Esophagus muscularis mucosa (tissue), 4 donors: ENCODE data around the gene LRFN2. TPM values are rescaled to one million over a fixed set of nuclear protein-coding genes. Genes with fewer than 3 reads are reported as not detected.

ENCODE experiments used
- DNase-seq: peaks from one replicate; pipeline ENCODE4 v3.0.0-alpha.2; 2017; ENCODE audit errors: extremely low spot score
- H3K27ac ChIP-seq, 4 donors: fragments of 200-600 bp; sonication (generic); replicated peaks in 1 of 4; 1 replicate in 3 of 4; 2 replicates in 1 of 4; pipeline ENCODE4 v1.5.1; 2016 to 2019; ENCODE audit warnings: mild to moderate bottlenecking in 1 of 4
- H3K27me3 ChIP-seq, 4 donors: fragments of 200-600 bp; sonication (generic); one replicate each; pipeline versions ENCODE4 v1.5.1 to v1.6.0; 2016 to 2019
- H3K36me3 ChIP-seq, 4 donors: fragments of 200-600 bp; sonication (generic); one replicate each; pipeline ENCODE4 v1.5.1; 2016 to 2019
- H3K4me1 ChIP-seq, 4 donors: fragments of 200-600 bp; sonication (generic); one replicate each; pipeline ENCODE4 v1.5.1; 2016 to 2019
- H3K4me3 ChIP-seq, 4 donors: fragments of 200-600 bp; sonication (generic); 1 replicate in 2 of 4; 2 replicates in 2 of 4; pipeline ENCODE4 v1.5.1; 2016 to 2019; ENCODE audit warnings: mild to moderate bottlenecking in 4 of 4, moderate library complexity in 1 of 4
- H3K9me3 ChIP-seq, 4 donors: fragments of 200-600 bp; sonication (generic); 1 replicate in 3 of 4; 2 replicates in 1 of 4; pipeline ENCODE4 v1.5.1; 2016 to 2019
- CTCF ChIP-seq, 3 experiments: fragments of 200-600 bp in 2 of 3; fragments of 450-650 bp in 1 of 3; sonication (generic) in 2 of 3; IDR thresholded peaks; one replicate each; pipeline ENCODE4 v1.5.1; 2017 to 2019; ENCODE audit warnings: antibody characterized with exemption in 3 of 3, mild to moderate bottlenecking in 2 of 3, moderate library complexity in 1 of 3
- EP300 ChIP-seq: sonication (generic); formaldehyde crosslinking; IDR thresholded peaks from one replicate; pipeline ENCODE4 v1.6.1; 2017; ENCODE audit warnings: antibody characterized with exemption
- POLR2A ChIP-seq: fragments of 450-650 bp; IDR thresholded peaks from one replicate; pipeline ENCODE4 v1.6.1; 2017; ENCODE audit warnings: antibody characterized with exemption, moderate library complexity, mild to moderate bottlenecking, low read depth
- POLR2AphosphoS5 ChIP-seq, 2 donors: sonication (generic); formaldehyde crosslinking; IDR thresholded peaks; one replicate each; pipeline ENCODE4 v1.6.1; 2017; ENCODE audit warnings: antibody characterized with exemption in 2 of 2
- WGBS: methylation state at CpG from one replicate; pipeline ENCODE4 v1.1.5; 2018; 5-methylcytosine and 5-hydroxymethylcytosine counted together
- intact Hi-C: fragments of 100-400 bp; cut with DNase I; formaldehyde crosslinking; loops from one replicate; pipeline ENCODE4 v1.15.1; 2023
- total RNA-seq, 4 donors: library from RNA; depleted of rRNA; stranded (reverse); fragments of >200 nt; gene quantifications; one replicate each; pipeline versions ENCODE4 v1.1.0 to v1.2.1, GENCODE V29; 2016

LRFN2 gene
- total RNA-seq, 4 donors from 2014 or later: 0.11 TPM; not detected in 3

GRCh38 chr6:40538556-40538955 is 48.6 kb downstream of the LRFN2 start:
- no peaks in the 10 kb centered on the region for H3K9me3 ChIP-seq
- WGBS: 92% methylated on average over 9 of the region's 9 CpGs
- no peaks in the 10 kb centered on the region for H3K36me3 ChIP-seq
- peaks cover 0 to 12% (median 0%) of the 10 kb centered on the region in 4 donors for H3K27me3 ChIP-seq
- DNase-seq: no peak
- intact Hi-C loops: no loop called here
- no peaks in the 10 kb centered on the region for H3K4me1 ChIP-seq
- no peak overlapping the region for H3K4me3 ChIP-seq
- no peak overlapping the region for H3K27ac ChIP-seq
- TF ChIP-seq POLR2AphosphoS5 (IDR thresholded peaks at IDR 0.05): no peak
- TF ChIP-seq CTCF (IDR thresholded peaks at IDR 0.05): no peak

GRCh38 chr6:40537446-40537845 is 49.7 kb downstream of the LRFN2 start:
- 93% methylated on average over 5 of the region's 5 CpGs for WGBS
- H3K27ac ChIP-seq: no peak overlapping the region
- no peak overlapping the region for H3K4me3 ChIP-seq
- H3K36me3 ChIP-seq: no peaks in the 10 kb centered on the region
- no peaks in the 10 kb centered on the region for H3K4me1 ChIP-seq
- DNase-seq: no peak
- H3K9me3 ChIP-seq: no peaks in the 10 kb centered on the region
- H3K27me3 ChIP-seq: peaks cover 0 to 12% (median 0%) of the 10 kb centered on the region in 4 donors
- intact Hi-C loops: no loop called here
- TF ChIP-seq CTCF (IDR thresholded peaks at IDR 0.05) (no peak), POLR2A (no peak), POLR2AphosphoS5 (IDR thresholded peaks at IDR 0.05) (no peak), EP300 (no peak)

GRCh38 chr6:40536442-40536841 is 50.7 kb downstream of the LRFN2 start:
- Histone ChIP-seq H3K4me1 (no peaks in the 10 kb centered on the region), H3K27ac (no peak overlapping the region), H3K9me3 (no peaks in the 10 kb centered on the region), H3K4me3 (no peak overlapping the region), H3K36me3 (no peaks in the 10 kb centered on the region), H3K27me3 (peaks cover 0 to 12% (median 0%) of the 10 kb centered on the region in 4 donors)
- TF ChIP-seq CTCF (IDR thresholded peaks at IDR 0.05) (no peak), POLR2AphosphoS5 (IDR thresholded peaks at IDR 0.05) (no peak), EP300 (no peak), POLR2A (no peak)
- WGBS: 90% methylated on average over 2 of the region's 3 CpGs
- intact Hi-C loops: no loop called here
- no peak for DNase-seq

GRCh38 chr6:40535819-40536380 is 51.3 kb downstream of the LRFN2 start:
- peaks cover 0 to 12% (median 0%) of the 10 kb centered on the region in 4 donors for H3K27me3 ChIP-seq
- H3K4me3 ChIP-seq: no peak overlapping the region
- 84% methylated on average over 7 of the region's 7 CpGs for WGBS
- H3K9me3 ChIP-seq: no peaks in the 10 kb centered on the region
- no peak for TF ChIP-seq CTCF (IDR thresholded peaks at IDR 0.05)
- no peak for TF ChIP-seq EP300
- TF ChIP-seq POLR2A: no peak
- no peak for TF ChIP-seq POLR2AphosphoS5 (IDR thresholded peaks at IDR 0.05)
- intact Hi-C loops: no loop called here
- no peak for DNase-seq
- no peaks in the 10 kb centered on the region for H3K4me1 ChIP-seq
- H3K36me3 ChIP-seq: no peaks in the 10 kb centered on the region
- H3K27ac ChIP-seq: no peak overlapping the region
